SK-N-SH (cell line): Measurements from ENCODE around the gene EXOC6. TPM values are rescaled to one million over a fixed set of nuclear protein-coding genes. Genes with fewer than 3 reads are reported as not detected.

Experiments used
- CTCF ChIA-PET: fragments of 300-600, 350-600 bp; formaldehyde crosslinking; extraction: SDS; loops from one replicate; lab custom pipeline; 2021; lab: Yijun Ruan, JAX
- POLR2A ChIA-PET: fragments of 350-600 bp; sonication (Branson Sonifier 250); formaldehyde crosslinking; extraction: SDS; loops from one replicate; lab custom pipeline; 2020; ENCODE audit warnings: antibody characterized with exemption, inconsistent platforms; lab: Yijun Ruan, JAX
- DNase-seq: peaks from one replicate; pipeline ENCODE4 v3.0.0; 2012
- H2AFZ ChIP-seq: fragments of 200-600 bp; sonication (generic); 2 replicates; pipeline ENCODE4 v1.8.1; 2016; ENCODE audit warnings: antibody characterized with exemption, mild to moderate bottlenecking, low read depth
- H3F3A ChIP-seq: fragments of 200-600 bp; sonication (generic); replicated peaks from 2 replicates; pipeline ENCODE3; 2016; ENCODE audit warnings: antibody characterized with exemption, mild to moderate bottlenecking; ENCODE audit not compliant: insufficient read depth
- H3K27ac ChIP-seq, 2 experiments: fragments of 200-500 bp in 1 of 2; fragments of 200-600 bp in 1 of 2; sonication (Bioruptor generic) in 1 of 2; sonication (generic), shearing (Covaris generic) in 1 of 2; 2 replicates each; pipeline versions ENCODE4 v1.5.1 to v1.6.1; 2014 to 2016; ENCODE audit warnings: low read depth in 2 of 2, inconsistent platforms in 1 of 2, low read length in 1 of 2, mild to moderate bottlenecking in 1 of 2, mixed read lengths in 1 of 2
- H3K27me3 ChIP-seq: fragments of 200-600 bp; sonication (generic), shearing (Covaris generic); 2 replicates; pipeline ENCODE4 v1.6.1; 2016; ENCODE audit warnings: mixed run types; ENCODE audit not compliant: insufficient read depth
- H3K36me3 ChIP-seq, 2 experiments: fragments of 200-500 bp in 1 of 2; fragments of 200-600 bp in 1 of 2; sonication (Bioruptor generic) in 1 of 2; sonication (generic) in 1 of 2; replicated peaks in 1 of 2; 2 replicates each; pipeline versions ENCODE3 to v1.5.1; 2014 to 2016; ENCODE audit warnings: low read length in 1 of 2, mild to moderate bottlenecking in 1 of 2; ENCODE audit not compliant: insufficient read depth in 2 of 2, control insufficient read depth in 1 of 2
- H3K4me1 ChIP-seq, 2 experiments: fragments of 200-500 bp in 1 of 2; fragments of 200-600 bp in 1 of 2; sonication (Bioruptor generic) in 1 of 2; sonication (generic), shearing (Covaris generic) in 1 of 2; 2 replicates each; pipeline versions ENCODE4 v1.5.1 to v1.6.1; 2014 to 2016; ENCODE audit warnings: low read depth in 1 of 2, low read length in 1 of 2, mixed run types in 1 of 2; ENCODE audit not compliant: insufficient read depth in 2 of 2, control insufficient read depth in 1 of 2
- H3K4me2 ChIP-seq: fragments of 200-600 bp; sonication (generic), shearing (Covaris generic); 2 replicates; pipeline ENCODE4 v1.6.1; 2017; ENCODE audit warnings: mixed run types
- H3K4me3 ChIP-seq, 2 experiments: fragments of 200-500 bp in 1 of 2; fragments of 200-600 bp in 1 of 2; sonication (Bioruptor generic) in 1 of 2; sonication (generic), shearing (Covaris generic) in 1 of 2; 2 replicates each; pipeline versions ENCODE4 v1.5.1 to v1.8.1; 2014 to 2016; ENCODE audit warnings: low read depth in 2 of 2, inconsistent platforms in 1 of 2, low read length in 1 of 2, mild to moderate bottlenecking in 1 of 2, mixed read lengths in 1 of 2, moderate library complexity in 1 of 2
- H3K79me2 ChIP-seq: fragments of 200-600 bp; sonication (generic); 2 replicates; pipeline ENCODE4 v1.8.1; 2017; ENCODE audit warnings: mild to moderate bottlenecking; ENCODE audit not compliant: insufficient read depth
- H3K9ac ChIP-seq: fragments of 200-600 bp; sonication (generic); 2 replicates; pipeline ENCODE4 v1.6.1; 2017; ENCODE audit warnings: mixed run types
- H3K9me2 ChIP-seq: fragments of 200-600 bp; sonication (generic); 2 replicates; pipeline ENCODE4 v1.6.1; 2017; ENCODE audit warnings: mixed run types
- H3K9me3 ChIP-seq: fragments of 200-600 bp; sonication (generic); 2 replicates; pipeline ENCODE4 v1.6.1; 2017; ENCODE audit warnings: mixed run types, mild to moderate bottlenecking, moderate library complexity
- H4K20me1 ChIP-seq: fragments of 200-600 bp; sonication (generic); 2 replicates; pipeline ENCODE4 v1.6.1; 2017; ENCODE audit warnings: mild to moderate bottlenecking, mixed run types; ENCODE audit not compliant: insufficient read depth
- CHD2 ChIP-seq: fragments of 150-350 bp; IDR thresholded peaks from 2 replicates; pipeline ENCODE4 v1.6.1; 2018; ENCODE audit warnings: low read length; ENCODE audit not compliant: partially characterized antibody
- CTCF ChIP-seq: fragments of 200-600 bp; sonication (generic); IDR thresholded peaks from 2 replicates; pipeline ENCODE4 v1.6.1; 2017; ENCODE audit warnings: antibody characterized with exemption, mild to moderate bottlenecking, moderate library complexity
- ELF1 ChIP-seq: IDR thresholded peaks from 2 replicates; pipeline ENCODE4 v1.4.0; 2012
- EP300 ChIP-seq, 2 experiments: IDR thresholded peaks; 2 replicates each; pipeline versions ENCODE4 v1.4.0 to v1.6.1; 2012; ENCODE audit warnings: borderline replicate concordance in 1 of 2, low read depth in 1 of 2, low read length in 1 of 2
- EZH2phosphoT487 ChIP-seq: fragments of 200-600 bp; sonication (generic); IDR thresholded peaks from 2 replicates; pipeline ENCODE4 v1.6.1; 2017; ENCODE audit warnings: low read depth, mixed run types, mild to moderate bottlenecking, antibody characterized with exemption, moderate library complexity, borderline replicate concordance
- FOSL2 ChIP-seq: IDR thresholded peaks from 2 replicates; pipeline ENCODE4 v1.4.0; 2012; ENCODE audit warnings: low read depth, mild to moderate bottlenecking, moderate library complexity, borderline replicate concordance
- FOXJ3 ChIP-seq: sonication (generic); formaldehyde crosslinking; IDR thresholded peaks from 2 replicates; pipeline ENCODE4 v1.5.1; 2020; ENCODE audit warnings: mild to moderate bottlenecking, missing genetic modification reagents
- IRF3 ChIP-seq: fragments of 150-350 bp; IDR thresholded peaks from 2 replicates; pipeline ENCODE4 v1.6.1; 2016; ENCODE audit warnings: mild to moderate bottlenecking, low read depth, low read length
- JUND ChIP-seq: IDR thresholded peaks from 2 replicates; pipeline ENCODE4 v1.4.0; 2012
- MEF2A ChIP-seq: IDR thresholded peaks from 2 replicates; pipeline ENCODE4 v1.4.0; 2012; ENCODE audit warnings: low read depth, borderline replicate concordance
- MXI1 ChIP-seq: IDR thresholded peaks from 2 replicates; pipeline ENCODE4 v1.6.1; 2012; ENCODE audit warnings: mild to moderate bottlenecking, low read depth, low read length, improper control_type of control experiment
- NFIC ChIP-seq: IDR thresholded peaks from 2 replicates; pipeline ENCODE4 v1.4.0; 2012; ENCODE audit warnings: borderline replicate concordance
- NRF1 ChIP-seq: IDR thresholded peaks from 2 replicates; pipeline ENCODE4 v1.6.1; 2012; ENCODE audit warnings: low read depth, mild to moderate bottlenecking, low read length
- RAD21 ChIP-seq: IDR thresholded peaks from 2 replicates; pipeline ENCODE4 v1.6.1; 2012; ENCODE audit warnings: mild to moderate bottlenecking, low read length
- RFX5 ChIP-seq: IDR thresholded peaks from 2 replicates; pipeline ENCODE4 v1.6.1; 2012; ENCODE audit warnings: mild to moderate bottlenecking, improper control_type of control experiment, low read length
- SIN3A ChIP-seq: IDR thresholded peaks from 2 replicates; pipeline ENCODE4 v1.6.1; 2012; ENCODE audit warnings: low read depth, mild to moderate bottlenecking, low read length, moderate library complexity, borderline replicate concordance
- SMC3 ChIP-seq: IDR thresholded peaks from 2 replicates; pipeline ENCODE4 v1.6.1; 2012; ENCODE audit warnings: low read depth, low read length, improper control_type of control experiment
- TCF12 ChIP-seq: IDR thresholded peaks from 2 replicates; pipeline ENCODE4 v1.4.0; 2012
- USF1 ChIP-seq: IDR thresholded peaks from 2 replicates; pipeline ENCODE4 v1.4.0; 2012; ENCODE audit warnings: low read depth, borderline replicate concordance
- WGBS: methylation state at CpG from one replicate; pipeline ENCODE4 v1.1.6; 2017; ENCODE audit warnings: low lambda C conversion rate; 5-methylcytosine and 5-hydroxymethylcytosine counted together
- polyA plus RNA-seq, 3 experiments: library from polyadenylated mRNA; depleted of rRNA; stranded (reverse); fragments of >200 nt; gene quantifications; 2 replicates each; pipeline ENCODE4 v1.2.3, GENCODE V29; 2012

EXOC6 gene
- polyA plus RNA-seq, 1 of the 3 experiments (the other 2 are of a cell fraction) = 2.3 TPM

- TF ChIP-seq IRF3 (no peak), JUND (no peak), EZH2phosphoT487 (no peak), CTCF (no peak), MXI1 (no peak), MEF2A (no peak), NRF1 (no peak), FOSL2 (no peak)
Observed at GRCh38 chr10:92814790-92815189, 33.5 kb upstream of the EXOC6 start (continued).

GRCh38 chr10:92816091-92816531 lies 32.2 kb upstream of the EXOC6 start:
- H3K4me1 ChIP-seq = peaks cover 0 to 4% of the 10 kb centered on the region in 2 experiments; a peak in 1 of 4 replicates
- DNase-seq = no peak
- POLR2A ChIA-PET = no interaction called here
- no peak overlapping the region for H3K9ac ChIP-seq
- H3K4me2 ChIP-seq = no peak overlapping the region
- peak overlapping the region; percentile 66; the same call in 1 of the 2 replicates for H2AFZ ChIP-seq
- no peak for TF ChIP-seq MXI1
- H3K9me2 ChIP-seq = no peaks in the 10 kb centered on the region
- no peak overlapping the region for H3K4me3 ChIP-seq
- H3F3A ChIP-seq = no peaks in the 10 kb centered on the region
- H3K27me3 ChIP-seq = no peaks in the 10 kb centered on the region
- no peaks in the 10 kb centered on the region for H3K9me3 ChIP-seq
- H3K36me3 ChIP-seq = no peaks in the 10 kb centered on the region
- H3K27ac ChIP-seq = no peak overlapping the region; a peak in 1 of 4 replicates
- H3K79me2 ChIP-seq = no peaks in the 10 kb centered on the region
- CTCF ChIA-PET = interaction anchor here (1.3 kb wide), 1 partner anchor 27 kb away, joined by 4 read pairs; no protein-coding TSS in a partner anchor
- WGBS = 22% methylated on average over 1 of the region's 1 CpG
- H4K20me1 ChIP-seq = no peaks in the 10 kb centered on the region

GRCh38 chr10:92822060-92822634 lies 26.2 kb upstream of the EXOC6 start:
- H3K4me1 ChIP-seq = peaks cover 0 to 5% of the 10 kb centered on the region in 2 experiments; a peak in 3 of 4 replicates
- POLR2A ChIA-PET = no interaction called here
- H3K9ac ChIP-seq = peak overlapping the region; percentile 14; the same call in 1 of the 2 replicates
- peak overlapping the region; percentile 47 to 80; a peak in 3 of 4 replicates for H3K27ac ChIP-seq
- DNase-seq = no peak
- H3K9me3 ChIP-seq = no peaks in the 10 kb centered on the region
- H3F3A ChIP-seq = peaks cover 4% of the 10 kb centered on the region
- H4K20me1 ChIP-seq = no peaks in the 10 kb centered on the region
- H2AFZ ChIP-seq = peak overlapping the region; percentile 80; the same call in 1 of the 2 replicates
- no peak overlapping the region for H3K4me3 ChIP-seq
- H3K9me2 ChIP-seq = no peaks in the 10 kb centered on the region
- H3K27me3 ChIP-seq = no peaks in the 10 kb centered on the region
- peak overlapping the region; percentile 39; the same call in 1 of the 2 replicates for H3K4me2 ChIP-seq
- CTCF ChIA-PET = interaction anchor here (1.1 to 1.8 kb wide), 4 partner anchors 12 to 344 kb away, joined by 3 to 7 read pairs (median 4); partner anchors contain the start of gene HHEX
- 36% methylated on average over 6 of the region's 6 CpGs for WGBS
- H3K36me3 ChIP-seq = no peaks in the 10 kb centered on the region
- no peaks in the 10 kb centered on the region for H3K79me2 ChIP-seq
- TF ChIP-seq IRF3 (no peak), SIN3A (no peak), FOXJ3 (CRISPR knock-in tag) (no peak), RAD21 (no peak), USF1 (no peak), SMC3 (no peak), CHD2 (no peak), EP300 (IDR thresholded peaks at IDR 0.05; ENCODE audit: borderline replicate concordance in 1 of 2, low read depth in 1 of 2, low read length in 1 of 2) (peak in 1 of 2 experiments; percentile 14; a peak in 1 of 4 replicates), ELF1 (peak; percentile 45; the same call in 1 of the 2 replicates), TCF12 (peak; percentile 9; the same call in 1 of the 2 replicates), MEF2A (no peak), RFX5 (no peak), NFIC (no peak)
